MCF 10A (cell line): ENCODE data around the gene DGKI. TPM values are rescaled to one million over a fixed set of nuclear protein-coding genes. Genes with fewer than 3 reads are reported as not detected.
A peak's percentile ranks its signal among the peaks of the same experiment; 100 is the strongest.

Source experiments
- BruUV-seq: library from RNA; stranded (reverse); fragments of 400-500 nt; replicated peaks from 2 replicates; lab custom pipeline; 2021; lab: Mats Ljungman, UMichigan
- CTCF ChIA-PET: fragments of 300-600 bp; sonication (Branson Sonifier 250); formaldehyde crosslinking; extraction: SDS; loops from one replicate; lab custom pipeline; 2021; ENCODE audit warnings: antibody characterized with exemption, inconsistent platforms; lab: Yijun Ruan, JAX
- POLR2A ChIA-PET: fragments of 300-600, 350-650 bp; sonication (Branson Sonifier 250); formaldehyde crosslinking; extraction: SDS; loops from one replicate; lab custom pipeline; 2020; ENCODE audit warnings: antibody characterized with exemption, inconsistent platforms; lab: Yijun Ruan, JAX
- DNase-seq: peaks from one replicate; pipeline ENCODE4 v3.0.0-alpha.2; 2018; ENCODE audit not compliant: unreplicated experiment
- H3K27ac Mint-ChIP-seq: one replicate; pipeline ENCODE4 v1.8.0; 2022; ENCODE audit warnings: mild to moderate bottlenecking, low read depth, mixed read lengths; ENCODE audit not compliant: unreplicated experiment
- H3K27me3 Mint-ChIP-seq: one replicate; pipeline ENCODE4 v1.8.0; 2022; ENCODE audit warnings: mixed read lengths; ENCODE audit not compliant: insufficient read depth, unreplicated experiment
- H3K36me3 Mint-ChIP-seq: one replicate; pipeline ENCODE4 v1.8.0; 2022; ENCODE audit warnings: mild to moderate bottlenecking, moderate library complexity, mixed read lengths; ENCODE audit not compliant: insufficient read depth, unreplicated experiment
- H3K4me1 Mint-ChIP-seq: one replicate; pipeline ENCODE4 v1.8.0; 2022; ENCODE audit warnings: mixed read lengths; ENCODE audit not compliant: insufficient read depth, unreplicated experiment
- H3K4me3 Mint-ChIP-seq: one replicate; pipeline ENCODE4 v1.8.0; 2022; ENCODE audit warnings: mild to moderate bottlenecking, moderate library complexity, mixed read lengths; ENCODE audit not compliant: unreplicated experiment
- H3K9me3 Mint-ChIP-seq: one replicate; pipeline ENCODE4 v1.8.0; 2022; ENCODE audit warnings: mixed read lengths; ENCODE audit not compliant: unreplicated experiment
- intact Hi-C: fragments of 100-400 bp; cut with micrococcal nuclease; formaldehyde crosslinking; loops from 2 replicates; pipeline ENCODE4 v1.14.1; 2022
- total RNA-seq: library from RNA; stranded (reverse); gene quantifications from 2 replicates; pipeline ENCODE4 v1.2.3, GENCODE V29; 2022
- TF ChIP-seq, protein P1 (sequence below): fragments of 200-600 bp; IDR thresholded peaks from one replicate; pipeline ENCODE4 v1.8.0; 2022; ENCODE audit warnings: antibody characterized with exemption, mild to moderate bottlenecking; ENCODE audit not compliant: unreplicated experiment

DGKI gene
- total RNA-seq, 1 experiment from 2014 or later: 1.4 TPM

DNA sequence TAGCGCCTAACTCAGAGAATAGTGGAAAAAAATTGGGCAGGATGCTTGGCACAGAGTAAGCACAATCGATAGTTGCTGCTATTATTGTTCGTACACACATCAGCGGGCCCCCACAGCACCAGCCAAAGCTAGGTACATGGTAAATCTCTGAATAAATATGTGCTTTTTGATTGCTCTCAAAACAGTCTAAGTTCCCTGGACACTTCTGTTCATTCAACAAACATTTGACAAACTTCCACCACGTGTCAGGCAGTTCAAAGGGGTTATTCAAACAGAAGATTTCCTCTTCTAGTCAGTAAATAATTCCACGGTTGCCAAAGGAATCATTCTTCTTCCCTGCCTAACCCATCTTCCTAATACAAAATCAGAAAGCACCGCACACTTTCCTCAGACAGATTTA lies 150.8 kb downstream of the DGKI start:
- TF ChIP-seq, protein P1, sequence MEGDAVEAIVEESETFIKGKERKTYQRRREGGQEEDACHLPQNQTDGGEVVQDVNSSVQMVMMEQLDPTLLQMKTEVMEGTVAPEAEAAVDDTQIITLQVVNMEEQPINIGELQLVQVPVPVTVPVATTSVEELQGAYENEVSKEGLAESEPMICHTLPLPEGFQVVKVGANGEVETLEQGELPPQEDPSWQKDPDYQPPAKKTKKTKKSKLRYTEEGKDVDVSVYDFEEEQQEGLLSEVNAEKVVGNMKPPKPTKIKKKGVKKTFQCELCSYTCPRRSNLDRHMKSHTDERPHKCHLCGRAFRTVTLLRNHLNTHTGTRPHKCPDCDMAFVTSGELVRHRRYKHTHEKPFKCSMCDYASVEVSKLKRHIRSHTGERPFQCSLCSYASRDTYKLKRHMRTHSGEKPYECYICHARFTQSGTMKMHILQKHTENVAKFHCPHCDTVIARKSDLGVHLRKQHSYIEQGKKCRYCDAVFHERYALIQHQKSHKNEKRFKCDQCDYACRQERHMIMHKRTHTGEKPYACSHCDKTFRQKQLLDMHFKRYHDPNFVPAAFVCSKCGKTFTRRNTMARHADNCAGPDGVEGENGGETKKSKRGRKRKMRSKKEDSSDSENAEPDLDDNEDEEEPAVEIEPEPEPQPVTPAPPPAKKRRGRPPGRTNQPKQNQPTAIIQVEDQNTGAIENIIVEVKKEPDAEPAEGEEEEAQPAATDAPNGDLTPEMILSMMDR: no peak
- no peak overlapping the region for H3K27ac Mint-ChIP-seq
- POLR2A ChIA-PET: no interaction called here

DNA sequence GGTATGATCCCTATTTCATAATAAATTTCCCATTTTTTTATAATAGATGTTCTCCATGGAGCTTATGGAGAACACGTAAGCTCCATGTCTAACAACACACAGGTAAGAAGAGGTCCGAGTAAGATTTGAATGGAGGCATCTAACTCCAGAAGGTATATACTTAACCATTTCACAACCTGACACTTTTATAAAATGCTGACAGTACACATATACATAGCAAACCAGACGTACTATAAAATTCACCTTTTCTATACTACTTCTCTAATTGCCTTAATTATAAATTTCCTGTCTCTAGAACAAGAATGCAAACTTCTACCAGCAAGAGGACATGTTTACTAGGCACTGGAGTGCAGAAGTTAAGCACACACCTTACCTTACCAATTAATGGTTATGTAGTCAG lies 151.3 kb downstream of the DGKI start:
- BruUV-seq: no TSS peak
- DNase-seq: no peak
- Mint-ChIP-seq H3K27ac (no peak overlapping the region), H3K4me3 (no peak overlapping the region), H3K27me3 (no peaks in the 10 kb centered on the region), H3K9me3 (no peaks in the 10 kb centered on the region), H3K36me3 (no peaks in the 10 kb centered on the region), H3K4me1 (peaks cover 7% of the 10 kb centered on the region)
- intact Hi-C loops: no loop called here
- ChIA-PET CTCF (no interaction called here), POLR2A (no interaction called here)
- TF ChIP-seq, protein P1: no peak

More for the DNA sequence above, 150.8 kb downstream of the DGKI start:
- DNase-seq: no peak
- Mint-ChIP-seq H3K36me3 (no peaks in the 10 kb centered on the region), H3K4me1 (peaks cover 7% of the 10 kb centered on the region), H3K4me3 (no peak overlapping the region), H3K9me3 (no peaks in the 10 kb centered on the region), H3K27me3 (no peaks in the 10 kb centered on the region)
- intact Hi-C loops: no loop called here
- BruUV-seq: no TSS peak
- CTCF ChIA-PET: interaction anchor here (0.6 kb wide), 1 partner anchor 79 kb away, joined by 4 read pairs; no protein-coding TSS in a partner anchor

GRCh38 chr7:137694405-137694804 lies 152.4 kb downstream of the DGKI start:
- TF ChIP-seq, protein P1: no peak
- CTCF ChIA-PET: interaction anchor here (1.2 kb wide), 1 partner anchor 39 kb away, joined by 3 read pairs; no protein-coding TSS in a partner anchor

DNA sequence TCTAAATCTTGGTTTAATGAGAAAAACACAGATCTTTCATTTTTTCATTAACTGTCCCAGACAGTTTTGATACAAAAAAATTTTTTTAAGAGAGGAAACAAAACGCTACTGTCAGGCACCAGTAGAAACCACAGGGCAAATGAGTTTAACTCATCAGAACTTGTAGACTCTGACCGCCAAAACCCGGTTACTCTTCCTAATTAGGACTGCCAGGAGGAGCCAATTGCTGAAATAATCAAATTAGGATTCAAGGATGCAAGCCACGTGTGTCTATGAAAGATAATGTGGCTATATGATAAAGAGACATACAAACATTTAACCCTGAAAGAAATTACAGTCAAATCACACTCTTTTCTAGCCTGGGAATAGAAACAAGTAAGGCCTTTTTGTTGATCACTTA lies 154.4 kb downstream of the DGKI start:
- Mint-ChIP-seq H3K4me3 (no peak overlapping the region), H3K27ac (no peak overlapping the region), H3K36me3 (no peaks in the 10 kb centered on the region), H3K4me1 (peaks cover 16% of the 10 kb centered on the region), H3K9me3 (no peaks in the 10 kb centered on the region), H3K27me3 (no peaks in the 10 kb centered on the region)
- intact Hi-C loops: no loop called here
- BruUV-seq: no TSS peak
- DNase-seq: no peak
- TF ChIP-seq, protein P1: no peak
- ChIA-PET POLR2A (no interaction called here), CTCF (no interaction called here)

More at GRCh38 chr7:137694405-137694804, 152.4 kb downstream of the DGKI start:
- Mint-ChIP-seq H3K4me1 (peaks cover 7% of the 10 kb centered on the region), H3K27me3 (no peaks in the 10 kb centered on the region), H3K9me3 (no peaks in the 10 kb centered on the region), H3K4me3 (no peak overlapping the region), H3K36me3 (no peaks in the 10 kb centered on the region), H3K27ac (no peak overlapping the region)
- intact Hi-C loops: no loop called here
- POLR2A ChIA-PET: no interaction called here
- BruUV-seq: no TSS peak
- peak; percentile 18 for DNase-seq
